Measurements from ENCODE around the gene RGS21. TPM values are rescaled to one million over a fixed set of nuclear protein-coding genes. Genes with fewer than 3 reads are reported as not detected.

The RGS21 gene
- total RNA-seq, 4 donors from 2014 or later: not detected

DNA sequence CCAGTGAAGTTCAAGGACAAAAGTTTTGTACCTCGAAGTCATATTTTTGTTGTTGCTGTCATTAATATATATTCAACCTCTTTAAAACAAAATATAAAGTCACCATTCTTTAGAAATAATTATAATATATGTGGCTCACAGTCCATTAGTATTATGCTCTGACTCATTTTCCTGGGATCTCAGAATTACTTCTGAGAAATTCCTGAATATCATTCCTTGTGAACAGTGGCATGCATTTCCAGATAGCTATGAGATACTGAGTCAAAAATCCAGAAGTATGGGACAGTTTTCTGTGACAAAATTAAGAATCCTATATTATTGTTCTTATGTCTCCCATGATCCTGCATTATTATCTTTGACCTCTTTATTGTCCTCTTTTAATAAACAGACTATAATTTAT, 13.8 kb upstream of the RGS21 start:
- TF ChIP-seq, protein P1, sequence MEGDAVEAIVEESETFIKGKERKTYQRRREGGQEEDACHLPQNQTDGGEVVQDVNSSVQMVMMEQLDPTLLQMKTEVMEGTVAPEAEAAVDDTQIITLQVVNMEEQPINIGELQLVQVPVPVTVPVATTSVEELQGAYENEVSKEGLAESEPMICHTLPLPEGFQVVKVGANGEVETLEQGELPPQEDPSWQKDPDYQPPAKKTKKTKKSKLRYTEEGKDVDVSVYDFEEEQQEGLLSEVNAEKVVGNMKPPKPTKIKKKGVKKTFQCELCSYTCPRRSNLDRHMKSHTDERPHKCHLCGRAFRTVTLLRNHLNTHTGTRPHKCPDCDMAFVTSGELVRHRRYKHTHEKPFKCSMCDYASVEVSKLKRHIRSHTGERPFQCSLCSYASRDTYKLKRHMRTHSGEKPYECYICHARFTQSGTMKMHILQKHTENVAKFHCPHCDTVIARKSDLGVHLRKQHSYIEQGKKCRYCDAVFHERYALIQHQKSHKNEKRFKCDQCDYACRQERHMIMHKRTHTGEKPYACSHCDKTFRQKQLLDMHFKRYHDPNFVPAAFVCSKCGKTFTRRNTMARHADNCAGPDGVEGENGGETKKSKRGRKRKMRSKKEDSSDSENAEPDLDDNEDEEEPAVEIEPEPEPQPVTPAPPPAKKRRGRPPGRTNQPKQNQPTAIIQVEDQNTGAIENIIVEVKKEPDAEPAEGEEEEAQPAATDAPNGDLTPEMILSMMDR (IDR thresholded peaks at IDR 0.05; ENCODE audit: low read depth): no peak

GRCh38 chr1:192311281-192311680, 5.5 kb upstream of the RGS21 start:
- TF ChIP-seq, protein P1 (IDR thresholded peaks at IDR 0.05; ENCODE audit: low read depth): no peak

DNA sequence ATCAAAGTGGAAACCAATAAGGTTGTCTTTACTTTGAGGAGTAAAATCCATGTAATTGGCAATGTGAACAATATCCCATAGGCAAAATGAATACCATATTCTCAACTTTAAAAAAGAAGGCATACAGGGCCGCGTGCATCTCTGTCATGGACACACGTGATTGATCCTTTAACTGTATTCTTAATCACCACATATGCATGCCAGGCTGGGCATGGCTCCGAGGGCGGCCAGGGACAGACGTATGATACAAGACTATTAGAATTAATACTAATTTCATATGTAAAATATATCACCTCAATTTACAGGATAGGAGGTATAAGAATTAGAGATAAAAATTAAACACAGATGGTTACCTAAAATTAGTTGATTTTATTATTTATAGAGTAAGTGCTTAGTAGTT, 11.2 kb downstream of the RGS21 start:
- TF ChIP-seq, protein P1 (IDR thresholded peaks at IDR 0.05; ENCODE audit: low read depth): no peak

DNA sequence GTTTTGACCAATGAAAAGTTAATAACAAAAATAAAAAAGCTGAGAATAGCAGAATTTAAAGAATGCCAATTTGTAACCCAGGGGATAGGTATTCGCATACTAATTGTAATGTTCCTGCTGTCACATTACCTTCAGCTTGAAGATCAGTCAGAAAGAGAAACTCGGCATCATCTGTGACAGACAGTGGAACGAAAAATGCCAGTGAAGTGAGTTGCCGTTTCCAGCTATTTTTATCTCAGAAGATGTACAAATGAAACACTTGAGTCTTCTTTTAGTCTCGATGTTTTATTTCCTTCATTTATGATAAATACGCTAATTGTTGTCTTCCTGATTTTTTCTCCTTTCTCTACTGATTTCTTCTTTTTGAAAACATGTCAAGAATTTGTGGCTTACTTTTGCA, 26.1 kb downstream of the RGS21 start:
- TF ChIP-seq, protein P1 (IDR thresholded peaks at IDR 0.05; ENCODE audit: low read depth): no peak

- TF ChIP-seq, protein P1 (IDR thresholded peaks at IDR 0.05; ENCODE audit: low read depth): no peak
Measured at GRCh38 chr1:192343344-192343743, 26.6 kb downstream of the RGS21 start.

GRCh38 chr1:192349314-192349713, 32.5 kb downstream of the RGS21 start:
- TF ChIP-seq, protein P1 (IDR thresholded peaks at IDR 0.05; ENCODE audit: low read depth): no peak

- TF ChIP-seq, protein P1 (IDR thresholded peaks at IDR 0.05; ENCODE audit: low read depth): no peak
Measured at GRCh38 chr1:192350356-192350755, 33.6 kb downstream of the RGS21 start.

Measured in subcutaneous adipose tissue (tissue), 4 donors.